Erythroblast (primary cell): ENCODE measurements around the gene IARS2.

ENCODE experiments used
- GATA1 ChIP-seq: IDR thresholded peaks from 2 replicates; pipeline ENCODE4 v1.6.1; 2011; ENCODE audit warnings: low read depth, mild to moderate bottlenecking, control low read depth, low read length, moderate library complexity
- POLR2A ChIP-seq: IDR thresholded peaks from 2 replicates; pipeline ENCODE4 v1.6.1; 2011; ENCODE audit warnings: mild to moderate bottlenecking, low read length

DNA sequence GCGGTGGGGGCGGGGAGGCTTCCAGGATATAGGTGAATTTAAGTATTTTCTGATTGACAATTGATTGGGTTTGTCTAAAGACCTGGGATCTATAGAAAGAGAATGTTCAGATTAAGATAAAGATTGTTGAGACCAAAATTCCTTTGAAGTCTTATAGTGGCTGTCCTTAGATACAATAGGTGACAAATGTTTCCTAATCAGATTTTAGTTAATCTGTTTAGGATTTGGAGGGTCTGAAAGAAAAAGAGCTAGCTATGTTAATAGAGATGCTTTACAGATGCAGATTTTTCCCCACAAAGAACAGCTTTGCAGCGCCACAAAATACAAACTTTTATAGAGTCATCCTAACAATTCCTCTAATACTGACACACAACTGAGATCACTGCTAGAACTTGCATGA is 33.1 kb upstream of the IARS2 start:
- TF ChIP-seq POLR2A (no peak), GATA1 (no peak)
